ENCODE data around the gene ARHGEF17.

DNA sequence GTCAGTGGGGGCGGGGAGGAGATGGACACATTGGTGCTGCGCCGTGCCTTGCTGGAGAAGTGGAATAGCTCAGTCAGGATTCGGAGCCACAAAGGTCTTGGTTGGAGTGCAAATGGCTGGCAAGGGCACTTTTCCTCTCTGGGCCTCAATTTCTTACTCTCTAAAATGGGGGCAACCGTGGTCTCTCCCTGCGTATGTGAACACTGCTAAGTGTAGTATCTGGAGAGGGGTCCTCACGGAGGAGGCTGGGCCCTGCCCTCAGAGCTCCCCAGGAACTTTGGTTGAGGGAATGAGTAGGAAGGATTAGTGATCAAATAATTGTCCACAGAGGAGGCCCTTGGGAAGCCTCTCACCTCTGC lies 35.4 kb upstream of the ARHGEF17 start:
- TF ChIP-seq NFRKB (IDR thresholded peaks at IDR 0.05) (no peak), SRF (IDR thresholded peaks at IDR 0.05; ENCODE audit: low read depth, low read length) (no peak), HOXA3 (CRISPR knock-in tag; IDR thresholded peaks at IDR 0.05) (no peak), KDM4B (CRISPR knock-in tag; IDR thresholded peaks at IDR 0.05) (no peak), ERF (CRISPR knock-in tag; IDR thresholded peaks at IDR 0.05) (no peak), POLR2AphosphoS5 (IDR thresholded peaks at IDR 0.05; ENCODE audit: low read depth, low read length) (no peak), GABPB1 (CRISPR knock-in tag; IDR thresholded peaks at IDR 0.05) (no peak), EP300 (IDR thresholded peaks at IDR 0.05; ENCODE audit: low read depth in 2 of 2, low read length in 2 of 2) (no peak), EP300 (CRISPR knock-in tag; IDR thresholded peaks at IDR 0.05; ENCODE audit: borderline replicate concordance) (no peak)
- TF ChIP-seq, protein P1, sequence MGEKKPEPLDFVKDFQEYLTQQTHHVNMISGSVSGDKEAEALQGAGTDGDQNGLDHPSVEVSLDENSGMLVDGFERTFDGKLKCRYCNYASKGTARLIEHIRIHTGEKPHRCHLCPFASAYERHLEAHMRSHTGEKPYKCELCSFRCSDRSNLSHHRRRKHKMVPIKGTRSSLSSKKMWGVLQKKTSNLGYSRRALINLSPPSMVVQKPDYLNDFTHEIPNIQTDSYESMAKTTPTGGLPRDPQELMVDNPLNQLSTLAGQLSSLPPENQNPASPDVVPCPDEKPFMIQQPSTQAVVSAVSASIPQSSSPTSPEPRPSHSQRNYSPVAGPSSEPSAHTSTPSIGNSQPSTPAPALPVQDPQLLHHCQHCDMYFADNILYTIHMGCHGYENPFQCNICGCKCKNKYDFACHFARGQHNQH (CRISPR knock-in tag; IDR thresholded peaks at IDR 0.05), result no peak
- TF ChIP-seq, protein P2, sequence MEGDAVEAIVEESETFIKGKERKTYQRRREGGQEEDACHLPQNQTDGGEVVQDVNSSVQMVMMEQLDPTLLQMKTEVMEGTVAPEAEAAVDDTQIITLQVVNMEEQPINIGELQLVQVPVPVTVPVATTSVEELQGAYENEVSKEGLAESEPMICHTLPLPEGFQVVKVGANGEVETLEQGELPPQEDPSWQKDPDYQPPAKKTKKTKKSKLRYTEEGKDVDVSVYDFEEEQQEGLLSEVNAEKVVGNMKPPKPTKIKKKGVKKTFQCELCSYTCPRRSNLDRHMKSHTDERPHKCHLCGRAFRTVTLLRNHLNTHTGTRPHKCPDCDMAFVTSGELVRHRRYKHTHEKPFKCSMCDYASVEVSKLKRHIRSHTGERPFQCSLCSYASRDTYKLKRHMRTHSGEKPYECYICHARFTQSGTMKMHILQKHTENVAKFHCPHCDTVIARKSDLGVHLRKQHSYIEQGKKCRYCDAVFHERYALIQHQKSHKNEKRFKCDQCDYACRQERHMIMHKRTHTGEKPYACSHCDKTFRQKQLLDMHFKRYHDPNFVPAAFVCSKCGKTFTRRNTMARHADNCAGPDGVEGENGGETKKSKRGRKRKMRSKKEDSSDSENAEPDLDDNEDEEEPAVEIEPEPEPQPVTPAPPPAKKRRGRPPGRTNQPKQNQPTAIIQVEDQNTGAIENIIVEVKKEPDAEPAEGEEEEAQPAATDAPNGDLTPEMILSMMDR (CRISPR knock-in tag; IDR thresholded peaks at IDR 0.05), result no peak

Measured in HepG2 (cell line).